ENCODE results near the gene MIX23. TPM values are rescaled to one million over a fixed set of nuclear protein-coding genes. Genes with fewer than 3 reads are reported as not detected.

The MIX23 gene
- total RNA-seq, 1 donor from 2014 or later, result 24.0 TPM

Other genes starting within 250 kb of the MIX23 start
- not detected in 2 replicates for gene CASR, start 199.6 kb downstream of the MIX23 start, total RNA-seq
- gene CSTA, start 58.0 kb downstream of the MIX23 start, total RNA-seq, result 0.37 TPM in 1 of 2 replicates, not detected in the other
- gene FAM162A, start 951 bp upstream of the MIX23 start, total RNA-seq, result 20.5 and 25.8 TPM in 2 replicates
- gene WDR5B, start 32.8 kb upstream of the MIX23 start, total RNA-seq, result 6.9 and 8.9 TPM in 2 replicates
- gene KPNA1, start 131.7 kb upstream of the MIX23 start, total RNA-seq, result 46.0 and 55.4 TPM in 2 replicates
- 20.3 and 28.6 TPM in 2 replicates for gene PARP9, start 181.1 kb upstream of the MIX23 start, total RNA-seq
- 17.3 and 19.6 TPM in 2 replicates for gene DTX3L, start 181.1 kb upstream of the MIX23 start, total RNA-seq
- 0.08 TPM in 1 of 2 replicates, not detected in the other for gene PARP15, start 194.4 kb upstream of the MIX23 start, total RNA-seq

Measured in myocyte (in vitro differentiated cells).